Measurements from ENCODE around the gene TTYH1. TPM values are rescaled to one million over a fixed set of nuclear protein-coding genes. Genes with fewer than 3 reads are reported as not detected.

Gene TTYH1
- total and polyA plus RNA-seq, 2 donors (not counting 3 experiments of a cell fraction or from before 2014, with no cell fraction given) = not detected

- no peak overlapping the region for H2AFZ ChIP-seq (ENCODE audit: low read depth, low read length)
- TF ChIP-seq FOS (IDR thresholded peaks at IDR 0.05; ENCODE audit: borderline replicate concordance, insufficient read depth, low read length) (no peak), GATA2 (IDR thresholded peaks at IDR 0.05; ENCODE audit: insufficient read depth, insufficient read length, low read depth, low read length) (no peak), MYC (IDR thresholded peaks at IDR 0.05; ENCODE audit: low read depth, low read length) (no peak), JUN (IDR thresholded peaks at IDR 0.05; ENCODE audit: borderline replicate concordance, insufficient read depth, insufficient read length, low read depth) (no peak), MAX (IDR thresholded peaks at IDR 0.05; ENCODE audit: insufficient read depth, insufficient read length) (no peak), EZH2 (IDR thresholded peaks at IDR 0.05; ENCODE audit: borderline replicate concordance, low read depth, low read length, severe bottlenecking) (no peak), POLR2AphosphoS5 (IDR thresholded peaks at IDR 0.05; ENCODE audit: insufficient read depth, low read depth, low read length) (no peak)
- TF ChIP-seq, protein P1, sequence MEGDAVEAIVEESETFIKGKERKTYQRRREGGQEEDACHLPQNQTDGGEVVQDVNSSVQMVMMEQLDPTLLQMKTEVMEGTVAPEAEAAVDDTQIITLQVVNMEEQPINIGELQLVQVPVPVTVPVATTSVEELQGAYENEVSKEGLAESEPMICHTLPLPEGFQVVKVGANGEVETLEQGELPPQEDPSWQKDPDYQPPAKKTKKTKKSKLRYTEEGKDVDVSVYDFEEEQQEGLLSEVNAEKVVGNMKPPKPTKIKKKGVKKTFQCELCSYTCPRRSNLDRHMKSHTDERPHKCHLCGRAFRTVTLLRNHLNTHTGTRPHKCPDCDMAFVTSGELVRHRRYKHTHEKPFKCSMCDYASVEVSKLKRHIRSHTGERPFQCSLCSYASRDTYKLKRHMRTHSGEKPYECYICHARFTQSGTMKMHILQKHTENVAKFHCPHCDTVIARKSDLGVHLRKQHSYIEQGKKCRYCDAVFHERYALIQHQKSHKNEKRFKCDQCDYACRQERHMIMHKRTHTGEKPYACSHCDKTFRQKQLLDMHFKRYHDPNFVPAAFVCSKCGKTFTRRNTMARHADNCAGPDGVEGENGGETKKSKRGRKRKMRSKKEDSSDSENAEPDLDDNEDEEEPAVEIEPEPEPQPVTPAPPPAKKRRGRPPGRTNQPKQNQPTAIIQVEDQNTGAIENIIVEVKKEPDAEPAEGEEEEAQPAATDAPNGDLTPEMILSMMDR (IDR thresholded peaks at IDR 0.05; ENCODE audit: extremely low read depth in 1 of 2, insufficient read depth in 1 of 2, low read depth in 1 of 2, low read length in 2 of 2) = no peak
- no peak for FAIRE-seq
- DNase-seq (ENCODE audit: low read depth, low spot score) = no peak
- H3K9ac ChIP-seq (replicated peaks; ENCODE audit: extremely low read depth, insufficient read depth, low read length) = no peak overlapping the region
- no peak overlapping the region for H3K4me2 ChIP-seq (ENCODE audit: insufficient read depth, low read length)
- intact Hi-C loops (cut with micrococcal nuclease) (no loop called here), dilution Hi-C loops (cut with MboI; ENCODE audit: extremely low pct_ligation_motif_present, low sequenced_read_pairs) (no loop called here)
- no peaks in the 10 kb centered on the region for H3K4me1 ChIP-seq (ENCODE audit: control insufficient read depth, extremely low read depth, insufficient read depth, low read length)
- BruUV-seq (replicated peaks) = no TSS peak
- H3K36me3 ChIP-seq (ENCODE audit: control insufficient read depth in 2 of 2, extremely low read depth in 1 of 2, insufficient read depth in 2 of 2, low read length in 2 of 2) = no peaks in the 10 kb centered on the region
- no peaks in the 10 kb centered on the region for H3K9me1 ChIP-seq (replicated peaks; ENCODE audit: control insufficient read depth, extremely low read depth, insufficient read depth, low read length)
- no peaks in the 10 kb centered on the region for H3K27me3 ChIP-seq (ENCODE audit: control insufficient read depth in 2 of 2, insufficient read depth in 2 of 2, low read length in 2 of 2)
- H3K79me2 ChIP-seq (ENCODE audit: control insufficient read depth, insufficient read depth, low read length) = no peaks in the 10 kb centered on the region
- no peaks in the 10 kb centered on the region for H3K9me3 ChIP-seq (replicated peaks; ENCODE audit: control insufficient read depth, insufficient read depth, low read length)
- POLR2A ChIA-PET = no interaction called here
- no peak overlapping the region for H3K27ac ChIP-seq (ENCODE audit: insufficient read depth, low read depth, low read length)
- no peak overlapping the region for H3K4me3 ChIP-seq (replicated peaks in 1 of 3; ENCODE audit: insufficient read depth in 1 of 3, low read depth in 1 of 3, low read length in 3 of 3)
- CTCF ChIA-PET = no interaction called here
- H4K20me1 ChIP-seq (replicated peaks; ENCODE audit: control insufficient read depth, extremely low read depth, insufficient read depth, low read length) = no peaks in the 10 kb centered on the region
Observed at GRCh38 chr19:54485851-54486250, 70.6 kb downstream of the TTYH1 start.

Small RNA genes lying within 50 kb of the gene (small RNA-seq; reads per million reads assigned to genes)
- not detected for gene AC245884.3 (ENCODE audit: insufficient read depth, insufficient read length, low read depth, low replicate concordance)

Other genes with a start within 250 kb of the TTYH1 start
- 0.71 and 0.74 TPM in 2 replicates for gene TMC4, start 242.3 kb upstream of the TTYH1 start, total RNA-seq
- 1.7 and 2.4 TPM in 2 replicates for gene TMC4, start 242.3 kb upstream of the TTYH1 start, polyA plus RNA-seq
- 175 and 218 TPM in 2 replicates for gene MBOAT7, start 225.9 kb upstream of the TTYH1 start, total RNA-seq
- gene MBOAT7, start 225.9 kb upstream of the TTYH1 start, polyA plus RNA-seq = 204 and 256 TPM in 2 replicates
- gene TSEN34, start 224.2 kb upstream of the TTYH1 start, total RNA-seq = 37.4 and 40.7 TPM in 2 replicates
- 81.9 and 107 TPM in 2 replicates for gene TSEN34, start 224.2 kb upstream of the TTYH1 start, polyA plus RNA-seq
- 1,192 and 1,260 TPM in 2 replicates for gene RPS9, start 214.6 kb upstream of the TTYH1 start, total RNA-seq
- gene RPS9, start 214.6 kb upstream of the TTYH1 start, polyA plus RNA-seq = 3,343 and 4,230 TPM in 2 replicates
- gene LILRB3, start 192.5 kb upstream of the TTYH1 start, total RNA-seq = not detected in 2 replicates
- gene LILRB3, start 192.5 kb upstream of the TTYH1 start, polyA plus RNA-seq = not detected in 2 replicates
- gene LILRA6, start 172.7 kb upstream of the TTYH1 start, total RNA-seq = not detected in 2 replicates
- gene LILRA6, start 172.7 kb upstream of the TTYH1 start, polyA plus RNA-seq = 0.05 TPM in 1 of 2 replicates, not detected in the other
- not detected in 2 replicates for gene LILRB5, start 158.2 kb upstream of the TTYH1 start, total RNA-seq
- gene LILRB5, start 158.2 kb upstream of the TTYH1 start, polyA plus RNA-seq = not detected in 2 replicates
- gene LILRB2, start 134.4 kb upstream of the TTYH1 start, total RNA-seq = not detected in 2 replicates
- gene LILRB2, start 134.4 kb upstream of the TTYH1 start, polyA plus RNA-seq = not detected in 2 replicates
- gene LILRA5, start 102.3 kb upstream of the TTYH1 start, total RNA-seq = not detected in 2 replicates
- gene LILRA5, start 102.3 kb upstream of the TTYH1 start, polyA plus RNA-seq = not detected in 2 replicates
- not detected in 2 replicates for gene LILRA4, start 76.3 kb upstream of the TTYH1 start, total RNA-seq
- gene LILRA4, start 76.3 kb upstream of the TTYH1 start, polyA plus RNA-seq = not detected in 2 replicates
- gene LAIR1, start 50.5 kb upstream of the TTYH1 start, total RNA-seq = not detected in 2 replicates
- not detected in 2 replicates for gene LAIR1, start 50.5 kb upstream of the TTYH1 start, polyA plus RNA-seq
- 213 and 218 TPM in 2 replicates for gene LENG8, start 33.7 kb downstream of the TTYH1 start, total RNA-seq
- 130 and 134 TPM in 2 replicates for gene LENG8, start 33.7 kb downstream of the TTYH1 start, polyA plus RNA-seq
- 2.8 and 3.2 TPM in 2 replicates for gene LENG9, start 48.3 kb downstream of the TTYH1 start, total RNA-seq
- 0.97 and 1.5 TPM in 2 replicates for gene LENG9, start 48.3 kb downstream of the TTYH1 start, polyA plus RNA-seq
- gene CDC42EP5, start 57.8 kb downstream of the TTYH1 start, total RNA-seq = 73.8 and 85.5 TPM in 2 replicates
- gene CDC42EP5, start 57.8 kb downstream of the TTYH1 start, polyA plus RNA-seq = 37.3 and 48.3 TPM in 2 replicates
- gene LAIR2, start 87.4 kb downstream of the TTYH1 start, total RNA-seq = not detected in 2 replicates
- not detected in 2 replicates for gene LAIR2, start 87.4 kb downstream of the TTYH1 start, polyA plus RNA-seq
- gene LILRA2, start 158.3 kb downstream of the TTYH1 start, total RNA-seq = not detected in 2 replicates
- not detected in 2 replicates for gene LILRA2, start 158.3 kb downstream of the TTYH1 start, polyA plus RNA-seq
- not detected in 2 replicates for gene LILRA1, start 178.2 kb downstream of the TTYH1 start, total RNA-seq
- gene LILRA1, start 178.2 kb downstream of the TTYH1 start, polyA plus RNA-seq = not detected in 2 replicates
- not detected in 2 replicates for gene LILRB1, start 215.0 kb downstream of the TTYH1 start, total RNA-seq
- gene LILRB1, start 215.0 kb downstream of the TTYH1 start, polyA plus RNA-seq = not detected in 2 replicates
- not detected in 2 replicates for gene LILRB4, start 247.5 kb downstream of the TTYH1 start, total RNA-seq
- not detected in 2 replicates for gene LILRB4, start 247.5 kb downstream of the TTYH1 start, polyA plus RNA-seq